Measurements from ENCODE around the gene YKT6.

The YKT6 gene

DNA sequence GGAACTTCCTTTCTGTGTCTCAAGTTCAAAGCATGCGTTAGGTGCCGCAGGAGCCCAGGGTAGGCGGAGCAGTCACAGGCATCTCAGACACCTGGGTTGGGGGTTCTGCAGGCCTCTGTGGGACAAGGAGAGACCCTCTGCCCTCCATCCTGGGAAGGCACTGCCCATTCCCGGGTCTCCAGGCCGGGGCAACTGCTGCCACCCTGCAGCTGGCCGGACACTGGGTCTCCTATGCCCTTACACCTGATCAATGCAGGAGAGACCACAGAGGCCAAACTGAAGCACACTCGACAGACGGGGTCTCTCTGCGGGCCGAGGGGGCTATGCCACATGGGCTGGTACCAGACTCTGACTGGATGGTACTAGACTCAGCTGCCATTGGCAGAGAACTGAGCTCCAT, 36.9 kb downstream of the YKT6 start:
- DNase-seq, result no peak

GRCh38 chr7:44238116-44238695, 37.4 kb downstream of the YKT6 start:
- DNase-seq, result no peak

DNA sequence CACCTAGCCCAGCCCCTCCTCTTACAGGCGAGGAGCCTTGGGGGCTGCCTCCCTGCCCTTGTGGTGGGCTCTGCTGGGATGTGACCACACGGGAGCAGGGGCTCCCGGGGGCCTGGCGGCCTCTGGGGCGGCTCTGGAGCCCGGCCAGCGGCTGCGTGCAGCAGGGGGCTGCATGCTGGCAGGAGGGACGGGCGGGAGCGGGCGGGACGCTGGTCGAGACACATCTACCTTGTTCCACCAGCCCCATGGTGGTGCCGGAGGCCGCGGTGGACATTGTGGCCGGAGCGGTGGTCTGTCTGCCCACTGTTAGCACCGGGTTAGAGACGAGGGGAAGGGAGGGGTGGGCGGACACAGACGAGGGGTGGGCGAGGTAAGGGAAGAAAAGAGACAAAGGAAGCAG, 38.6 kb downstream of the YKT6 start:
- DNase-seq, result no peak

DNA sequence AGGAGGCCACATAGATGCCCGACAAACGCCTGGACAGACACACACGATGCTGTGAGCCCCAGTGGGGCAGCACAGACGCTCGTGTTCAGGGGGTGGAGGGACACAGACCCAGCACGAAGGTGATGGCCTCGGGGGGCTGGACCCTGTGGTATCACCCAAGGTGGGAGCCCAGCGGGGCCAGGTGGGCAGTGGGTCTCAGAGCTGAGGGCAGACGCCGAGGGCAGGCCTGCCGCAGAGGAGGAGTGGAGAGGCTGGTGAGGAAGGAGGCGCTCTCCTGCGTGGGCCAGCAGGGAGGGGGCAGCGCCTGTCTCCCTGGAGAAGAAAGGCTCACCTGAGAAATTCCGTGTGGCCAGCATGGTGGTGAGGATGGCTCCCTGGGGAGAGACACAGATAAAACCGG, 39.6 kb downstream of the YKT6 start:
- DNase-seq, result no peak

DNA sequence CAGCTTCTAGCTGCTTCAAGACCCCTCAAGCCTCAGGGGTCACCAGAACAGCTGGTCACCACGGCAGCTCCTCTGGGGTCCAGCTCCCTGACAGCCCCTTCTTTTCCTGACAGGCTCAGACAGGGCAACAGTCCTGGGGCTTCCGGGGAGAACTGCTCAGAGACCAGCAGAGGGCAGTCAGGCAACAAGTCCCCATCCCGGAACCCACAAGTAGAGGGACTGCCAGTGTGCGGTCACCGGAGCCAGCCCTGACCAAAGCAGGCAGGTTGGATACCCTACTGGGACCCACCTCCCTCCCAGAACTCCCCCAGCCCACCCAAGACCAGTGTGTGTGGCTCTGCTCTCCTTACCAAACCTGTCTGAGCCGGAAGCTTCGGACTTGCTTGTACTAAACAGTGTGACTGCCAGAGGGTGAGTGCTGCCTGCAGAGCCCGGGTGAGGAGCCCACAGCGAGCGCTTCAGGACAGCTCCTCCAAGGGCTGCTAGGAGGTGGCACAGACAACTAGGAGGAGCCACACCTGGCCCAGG, 40.3 kb downstream of the YKT6 start:
- peak; percentile 75 for DNase-seq

DNA sequence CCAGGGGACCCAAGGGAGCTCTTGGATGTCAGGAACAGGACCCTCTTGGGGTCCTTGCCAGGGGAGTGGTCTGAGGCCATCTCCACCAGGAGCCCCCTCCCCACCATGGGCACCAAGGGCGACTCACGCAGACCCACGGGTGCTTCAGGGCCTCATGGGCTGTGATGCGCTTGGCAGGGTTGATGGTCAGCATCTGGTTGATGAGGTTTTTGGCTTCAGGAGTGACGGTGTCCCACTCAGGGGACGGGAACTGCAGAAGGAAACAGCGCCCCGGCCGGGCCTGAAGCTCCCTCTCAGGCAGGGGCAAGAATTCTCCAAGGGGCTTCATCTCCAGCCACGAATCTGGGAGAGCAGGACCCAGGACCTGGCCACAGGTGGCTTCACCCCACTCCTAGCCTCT, 41.3 kb downstream of the YKT6 start:
- no peak for DNase-seq

GRCh38 chr7:44244282-44244681, 43.5 kb downstream of the YKT6 start:
- peak; percentile 49 for DNase-seq

GRCh38 chr7:44246396-44247113, 45.8 kb downstream of the YKT6 start:
- no peak for DNase-seq

- no peak for DNase-seq
Observed at GRCh38 chr7:44247868-44248651, 47.3 kb downstream of the YKT6 start.

GRCh38 chr7:44249639-44250234, 49.0 kb downstream of the YKT6 start:
- DNase-seq, result no peak

DNA sequence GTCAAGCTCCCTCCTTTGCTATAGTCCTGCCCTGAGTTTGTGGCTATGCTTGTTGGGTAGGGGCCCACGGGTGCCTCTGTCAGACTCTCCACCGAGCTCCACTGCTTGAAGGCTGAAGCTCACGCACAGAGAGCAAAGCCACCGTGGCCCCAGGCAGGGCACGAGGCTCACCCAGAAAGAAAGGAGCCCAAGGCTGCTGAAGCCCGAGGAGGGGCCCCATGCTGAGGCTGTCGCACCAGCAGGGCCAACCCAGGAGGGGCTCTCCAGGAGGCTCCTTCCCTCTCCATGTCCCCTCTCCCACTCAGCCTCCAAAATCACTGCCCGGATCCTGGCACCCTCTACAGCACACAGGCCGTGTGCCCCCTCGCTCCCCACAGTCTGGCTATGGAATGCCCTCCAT, 50.5 kb downstream of the YKT6 start:
- no peak for DNase-seq

DNA sequence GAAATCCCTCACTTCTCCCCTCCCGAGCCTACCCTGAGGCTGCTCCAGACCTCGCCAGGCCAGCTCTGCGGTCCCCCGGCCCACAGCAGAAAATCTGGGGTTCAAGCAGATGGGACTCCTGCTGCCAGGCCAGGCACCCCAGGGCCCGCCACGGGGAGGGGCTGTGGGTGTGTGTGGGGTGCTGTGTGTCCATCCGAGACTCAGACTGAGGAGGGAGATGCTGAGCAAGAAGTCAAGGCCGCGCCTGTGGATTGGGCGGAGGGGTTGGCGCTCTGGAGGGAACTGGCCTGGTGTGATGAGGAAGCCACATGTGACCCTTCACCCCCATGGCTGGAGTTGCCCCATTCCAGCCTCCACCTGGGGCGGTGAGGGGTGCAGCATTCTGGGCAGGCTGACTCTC, 51.1 kb downstream of the YKT6 start:
- no peak for DNase-seq

DNA sequence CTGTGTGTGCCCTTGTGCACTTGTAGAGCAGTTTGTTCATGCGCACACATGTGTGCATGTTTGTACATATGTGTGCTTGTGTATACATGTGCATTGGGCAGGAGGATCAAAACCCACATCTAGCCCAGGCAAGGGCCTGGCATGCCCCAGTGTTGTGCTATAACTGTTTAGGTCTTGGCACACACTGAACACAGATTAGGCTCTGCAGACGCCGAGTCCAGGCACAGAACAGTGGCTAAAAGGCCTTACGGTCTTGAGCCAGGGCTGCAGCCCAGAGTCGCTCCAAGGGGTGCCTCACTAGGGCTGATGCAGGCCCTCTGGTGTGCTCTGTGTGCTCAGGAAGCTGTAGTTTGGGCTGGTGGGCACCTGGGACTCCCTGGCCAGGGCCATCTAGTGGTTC, 55.7 kb downstream of the YKT6 start:
- no peak for DNase-seq

DNA sequence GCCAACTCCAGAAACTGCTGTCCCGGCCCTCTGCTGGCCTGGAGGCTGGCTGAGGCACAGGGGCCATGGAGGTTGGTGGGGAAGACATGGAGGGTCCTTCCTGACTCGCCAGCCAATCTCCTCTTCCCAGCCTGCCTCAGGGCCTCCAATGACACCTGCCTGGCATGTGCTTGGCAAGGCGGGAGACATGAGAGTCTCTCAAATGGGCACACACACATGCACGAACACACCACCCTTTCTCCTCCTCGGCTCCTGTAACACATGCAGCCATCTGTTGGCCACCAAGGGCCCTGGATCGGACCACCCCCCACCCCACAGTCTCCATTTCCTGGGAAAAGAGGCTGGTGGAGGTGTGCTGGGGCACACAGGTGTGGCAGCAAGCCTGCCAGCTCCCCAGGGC, 56.4 kb downstream of the YKT6 start:
- DNase-seq, result no peak

DNA sequence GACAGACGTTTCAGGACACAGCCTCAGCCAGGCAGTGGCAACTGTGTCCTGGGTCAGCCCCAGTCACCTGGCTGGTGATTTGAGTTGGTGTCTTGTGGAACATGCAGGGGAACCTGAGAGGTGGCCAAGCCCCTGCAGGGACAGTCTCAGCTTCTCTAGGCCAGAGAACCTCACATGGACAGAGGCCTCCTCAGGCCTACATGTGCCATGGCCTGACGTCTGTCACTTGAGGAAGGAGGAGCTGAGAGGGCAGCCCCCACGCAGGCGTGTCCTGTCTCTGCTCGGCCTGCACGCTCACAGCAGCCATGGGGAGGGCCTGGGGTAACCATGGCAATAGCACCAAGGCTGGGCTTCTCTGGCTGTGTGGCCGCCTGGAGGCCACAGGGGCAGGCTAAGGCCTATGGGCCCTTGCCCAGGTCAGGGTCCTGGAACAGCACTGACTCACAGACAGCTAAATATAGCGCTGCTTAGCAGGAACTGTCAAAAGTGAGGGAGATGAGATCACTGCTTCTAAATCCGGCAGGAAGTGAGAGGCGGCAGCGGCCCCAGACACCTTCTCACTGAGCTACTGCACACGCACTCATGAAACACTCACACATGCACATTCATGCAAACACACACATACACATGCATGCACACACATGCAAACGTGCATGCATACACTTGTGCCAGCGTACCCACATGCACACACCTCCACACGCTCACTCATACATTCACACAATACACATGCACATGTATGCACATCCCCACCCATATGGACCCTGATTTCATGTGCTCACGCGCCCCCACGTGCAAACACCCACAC, 57.0 kb downstream of the YKT6 start:
- DNase-seq, result peak; percentile 86

GRCh38 chr7:44258423-44258760, 57.6 kb downstream of the YKT6 start:
- no peak for DNase-seq

DNA sequence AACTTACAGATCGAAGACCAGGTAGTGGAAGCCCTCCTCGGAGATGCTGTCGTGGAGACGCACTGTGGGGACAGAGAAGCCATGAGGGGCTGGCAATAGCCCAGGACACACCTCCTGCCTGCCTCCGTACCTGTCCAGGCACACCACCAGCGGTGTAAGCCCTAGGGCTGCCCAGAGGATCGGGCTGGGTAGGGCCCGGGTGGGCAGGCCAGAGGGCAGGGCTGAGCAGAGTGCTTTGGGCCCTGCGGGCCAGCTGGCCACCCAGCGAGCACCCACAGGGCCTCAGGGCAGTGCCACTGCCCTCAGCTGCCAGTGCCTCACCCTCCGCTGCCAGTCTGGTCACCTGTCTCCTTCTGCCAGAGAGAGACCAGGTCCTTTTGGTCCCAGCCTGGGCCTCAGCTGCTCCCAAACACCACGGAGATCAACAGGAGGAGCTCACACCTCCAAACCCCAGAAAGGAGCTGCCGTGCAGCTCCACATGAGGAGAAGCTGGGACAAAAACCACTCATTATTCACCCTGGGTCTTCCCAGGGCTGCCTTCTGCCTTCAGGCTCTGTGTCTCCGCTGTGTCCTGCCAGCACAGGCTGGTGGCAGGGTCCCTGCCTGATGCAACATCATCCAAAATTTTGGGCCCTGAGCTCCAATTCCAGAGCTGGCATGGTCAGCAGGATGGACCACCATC, 58.2 kb downstream of the YKT6 start:
- DNase-seq, result no peak

DNA sequence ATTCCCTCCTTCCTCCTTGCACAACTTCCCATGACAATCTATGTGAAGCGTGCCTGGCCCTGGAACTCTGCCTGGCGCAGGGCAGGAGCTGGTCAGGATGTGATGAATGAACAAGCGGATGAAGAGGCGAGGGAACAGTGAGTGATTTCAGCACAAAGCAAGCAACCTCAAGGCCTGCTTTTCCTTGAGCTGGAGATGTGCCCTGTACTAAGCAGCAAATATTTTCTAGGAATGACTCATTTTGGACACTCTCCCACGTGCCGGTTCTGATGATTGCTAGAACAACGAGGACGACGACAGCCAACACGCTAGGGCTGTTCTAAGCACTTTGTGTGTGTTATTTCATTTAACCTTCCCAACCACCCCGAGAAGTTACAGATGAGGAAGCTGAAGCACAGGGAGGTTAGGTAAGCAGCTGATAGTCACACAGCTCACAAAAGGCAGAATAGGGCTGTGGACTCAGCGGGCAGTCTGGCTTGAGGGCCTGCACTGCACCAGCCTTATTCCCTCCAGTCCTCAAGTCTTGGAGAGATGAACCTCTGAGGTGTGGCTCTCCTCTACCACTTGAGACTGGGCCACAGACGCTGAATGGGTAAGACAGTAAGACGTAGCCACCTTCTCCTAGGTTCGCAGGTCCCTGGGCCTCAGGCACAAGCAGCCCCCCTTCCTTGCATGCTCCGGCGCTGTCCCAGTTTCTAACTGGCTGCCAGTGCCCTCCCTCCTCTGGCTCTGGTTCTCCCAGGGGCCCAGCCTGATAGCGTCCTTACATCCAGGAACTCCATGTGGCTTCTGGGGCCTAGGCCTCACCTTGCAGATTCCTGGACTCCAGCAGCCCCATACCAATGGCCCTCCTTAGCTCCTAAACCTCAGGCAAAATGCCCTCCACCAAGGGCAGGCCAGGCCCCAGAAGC, 59.0 kb downstream of the YKT6 start:
- DNase-seq, result peak; percentile 19

DNA sequence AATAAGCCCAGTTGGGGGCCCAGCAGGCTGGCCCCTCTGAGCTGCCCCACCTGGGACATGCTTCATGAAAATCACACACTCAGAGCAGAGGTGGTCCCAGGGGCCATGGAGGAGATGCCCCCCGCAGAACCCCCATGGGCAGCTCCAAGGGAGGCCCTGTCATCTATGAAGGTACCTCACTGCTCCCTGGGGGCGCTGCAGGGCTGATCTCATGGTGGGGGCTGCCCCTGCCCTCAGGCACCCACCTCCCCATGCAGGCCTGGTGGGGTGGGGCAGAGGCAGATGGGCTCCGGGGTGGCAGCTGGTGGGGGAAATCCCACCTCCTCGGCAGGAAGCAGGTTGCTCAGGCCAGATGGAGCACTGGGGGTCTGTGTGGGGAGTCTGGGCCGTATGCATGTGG, 60.5 kb downstream of the YKT6 start:
- DNase-seq, result no peak

GRCh38 chr7:44262031-44262430, 61.3 kb downstream of the YKT6 start:
- DNase-seq, result no peak
